HepG2 (cell line): Measurements from ENCODE around the gene SAMD14. TPM values are rescaled to one million over a fixed set of nuclear protein-coding genes. Genes with fewer than 3 reads are reported as not detected.

ENCODE experiments used
- CHCHD3 ChIP-seq: sonication (generic); formaldehyde crosslinking; IDR thresholded peaks from 2 replicates; pipeline ENCODE4 v1.8.0; 2022; ENCODE audit warnings: mild to moderate bottlenecking, missing genetic modification reagents, moderate library complexity
- CHD4 ChIP-seq: fragments of 200-600 bp; sonication (generic); IDR thresholded peaks from 2 replicates; pipeline ENCODE4 v1.7.0; 2017; ENCODE audit warnings: mild to moderate bottlenecking, low read length, borderline replicate concordance
- DR1 ChIP-seq: sonication (generic); formaldehyde crosslinking; IDR thresholded peaks from 2 replicates; pipeline ENCODE4 v1.8.0; 2021; ENCODE audit warnings: mild to moderate bottlenecking, missing genetic modification reagents, inconsistent platforms
- DRAP1 ChIP-seq: IDR thresholded peaks from 2 replicates; pipeline ENCODE4 v1.6.1; 2016; ENCODE audit warnings: missing genetic modification reagents, missing compliant biosample characterization
- GATAD1 ChIP-seq: IDR thresholded peaks from 2 replicates; pipeline ENCODE4 v1.6.1; 2016; ENCODE audit warnings: missing genetic modification reagents, missing compliant biosample characterization
- HDAC1 ChIP-seq: sonication (generic); formaldehyde crosslinking; IDR thresholded peaks from 2 replicates; pipeline ENCODE4 v1.5.1; 2020; ENCODE audit warnings: mild to moderate bottlenecking, missing genetic modification reagents
- HNRNPK ChIP-seq: fragments of 200-400 bp; formaldehyde crosslinking; IDR thresholded peaks from 2 replicates; pipeline ENCODE4 v1.6.1; 2018; ENCODE audit warnings: low read length, low read depth, moderate library complexity, mild to moderate bottlenecking; ENCODE audit not compliant: poor library complexity, severe bottlenecking
- ISL2 ChIP-seq: sonication (generic); formaldehyde crosslinking; IDR thresholded peaks from 2 replicates; pipeline ENCODE4 v1.5.0; 2020; ENCODE audit warnings: missing genetic modification reagents
- NR2C2 ChIP-seq: sonication (generic); formaldehyde crosslinking; IDR thresholded peaks from 2 replicates; pipeline ENCODE4 v1.4.0; 2020; ENCODE audit warnings: missing genetic modification reagents, mild to moderate bottlenecking, moderate library complexity, borderline replicate concordance
- SIN3A ChIP-seq: IDR thresholded peaks from 2 replicates; pipeline ENCODE4 v1.6.1; 2011; ENCODE audit warnings: low read depth, mild to moderate bottlenecking, control low read depth, low read length, borderline replicate concordance
- SIX1 ChIP-seq: sonication (generic); formaldehyde crosslinking; IDR thresholded peaks from 2 replicates; pipeline ENCODE4 v1.4.0; 2020; ENCODE audit warnings: missing genetic modification reagents, borderline replicate concordance
- UBTF ChIP-seq: sonication (generic); formaldehyde crosslinking; IDR thresholded peaks from 2 replicates; pipeline ENCODE4 v1.4.0; 2020; ENCODE audit warnings: mild to moderate bottlenecking, missing genetic modification reagents
- ZIK1 ChIP-seq: sonication (generic); formaldehyde crosslinking; IDR thresholded peaks from 2 replicates; pipeline ENCODE4 v1.5.0; 2020; ENCODE audit warnings: mild to moderate bottlenecking, low read depth, missing genetic modification reagents, borderline replicate concordance
- ZNF235 ChIP-seq: sonication (generic); formaldehyde crosslinking; IDR thresholded peaks from 2 replicates; pipeline ENCODE4 v1.8.1; 2023; ENCODE audit warnings: mild to moderate bottlenecking, missing genetic modification reagents, borderline replicate concordance
- ZNF431 ChIP-seq: sonication (generic); formaldehyde crosslinking; IDR thresholded peaks from 2 replicates; pipeline ENCODE4 v1.9.0; 2022; ENCODE audit warnings: missing genetic modification reagents, low read depth, mild to moderate bottlenecking, borderline replicate concordance
- ZNF451 ChIP-seq: sonication (generic); formaldehyde crosslinking; IDR thresholded peaks from 2 replicates; pipeline ENCODE4 v1.5.0; 2020; ENCODE audit warnings: mild to moderate bottlenecking, missing genetic modification reagents
- ZNF460 ChIP-seq: sonication (generic); formaldehyde crosslinking; IDR thresholded peaks from 2 replicates; pipeline ENCODE4 v1.5.1; 2020; ENCODE audit warnings: missing genetic modification reagents, mild to moderate bottlenecking, borderline replicate concordance
- ZNF550 ChIP-seq: sonication (generic); formaldehyde crosslinking; IDR thresholded peaks from 2 replicates; pipeline ENCODE4 v1.4.0; 2020; ENCODE audit warnings: mild to moderate bottlenecking, missing genetic modification reagents, borderline replicate concordance
- ZNF703 ChIP-seq: sonication (generic); formaldehyde crosslinking; IDR thresholded peaks from 2 replicates; pipeline ENCODE4 v1.5.1; 2020; ENCODE audit warnings: missing genetic modification reagents, mild to moderate bottlenecking, moderate library complexity, borderline replicate concordance
- polyA plus RNA-seq, 8 experiments: library from polyadenylated mRNA; depleted of rRNA in 3 of 8; stranded (reverse) in 7 of 8; unstranded in 1 of 8; fragments of >200 nt; fragmentation: Illumina TruSeq in 4 of 8; extraction: Trizol in 4 of 8; gene quantifications; 2 replicates each; pipeline versions ENCODE4 v1.2.1 to v1.2.3, GENCODE V29; 2011 to 2016; ENCODE audit warnings: low read depth in 4 of 8, missing spikeins in 1 of 8, mixed read lengths in 1 of 8; ENCODE audit not compliant: insufficient read depth in 1 of 8
- total RNA-seq, 5 experiments: library from RNA; depleted of rRNA; stranded (reverse); fragments of >200 nt; fragmentation: Illumina TruSeq; extraction: Trizol; gene quantifications; 2 replicates each; pipeline ENCODE4 v1.2.3, GENCODE V29; 2016; ENCODE audit warnings: low read depth in 1 of 5
- TF ChIP-seq, protein P1 (sequence below): sonication (generic); formaldehyde crosslinking; IDR thresholded peaks from 2 replicates; pipeline ENCODE4 v1.4.0; 2020; ENCODE audit warnings: missing genetic modification reagents

Gene SAMD14
- total and polyA plus RNA-seq, 2 of the 13 experiments (the other 11 are each of a cell fraction or from before 2014, with no cell fraction given), result 0.07 to 0.22 TPM

GRCh38 chr17:50151041-50151936 is 21.3 kb upstream of the SAMD14 start (continued):
- TF ChIP-seq GATAD1 (CRISPR knock-in tag) (0 out of 2 replicates have a peak, but pooled peaks have one; percentile 16), SIX1 (CRISPR knock-in tag) (peak; percentile 44; the same call in 1 of the 2 replicates), ZIK1 (CRISPR knock-in tag) (0 out of 2 replicates have a peak, but pooled peaks have one; percentile 18), HDAC1 (CRISPR knock-in tag) (peak; percentile 39; the same call in 1 of the 2 replicates), DR1 (CRISPR knock-in tag) (no peak), CHD4 (peak; percentile 57; the same call in 1 of the 2 replicates), ZNF703 (CRISPR knock-in tag) (no peak), ZNF235 (CRISPR knock-in tag) (no peak), ZNF550 (CRISPR knock-in tag) (no peak), SIN3A (peak; percentile 77; the same call in 1 of the 2 replicates), DRAP1 (CRISPR knock-in tag) (peak; percentile 43; the same call in 1 of the 2 replicates), ZNF451 (no peak), HNRNPK (peak; percentile 95), ZNF460 (CRISPR knock-in tag) (no peak), ZNF431 (CRISPR knock-in tag) (no peak), ISL2 (CRISPR knock-in tag) (peak; percentile 47; the same call in 1 of the 2 replicates), UBTF (CRISPR knock-in tag) (peak; percentile 4; the same call in 1 of the 2 replicates), NR2C2 (CRISPR knock-in tag) (peak; percentile 17; the same call in 1 of the 2 replicates), CHCHD3 (CRISPR knock-in tag) (no peak)
- TF ChIP-seq, protein P1, sequence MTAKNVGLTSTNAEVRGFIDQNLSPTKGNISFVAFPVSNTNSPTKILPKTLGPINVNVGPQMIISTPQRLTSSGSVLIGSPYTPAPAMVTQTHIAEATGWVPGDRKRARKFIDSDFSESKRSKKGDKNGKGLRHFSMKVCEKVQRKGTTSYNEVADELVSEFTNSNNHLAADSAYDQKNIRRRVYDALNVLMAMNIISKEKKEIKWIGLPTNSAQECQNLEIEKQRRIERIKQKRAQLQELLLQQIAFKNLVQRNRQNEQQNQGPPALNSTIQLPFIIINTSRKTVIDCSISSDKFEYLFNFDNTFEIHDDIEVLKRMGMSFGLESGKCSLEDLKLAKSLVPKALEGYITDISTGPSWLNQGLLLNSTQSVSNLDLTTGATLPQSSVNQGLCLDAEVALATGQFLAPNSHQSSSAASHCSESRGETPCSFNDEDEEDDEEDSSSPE (CRISPR knock-in tag), result 0 out of 2 replicates have a peak, but pooled peaks have one; percentile 33
